ENCODE results near the gene TUBB3. TPM values are rescaled to one million over a fixed set of nuclear protein-coding genes. Genes with fewer than 3 reads are reported as not detected.
"Not testable (repeated sequence)": the region's sequence is repeated elsewhere in the genome, so short reads cannot be mapped to it uniquely, and the experiment has no call there.

The TUBB3 gene
- total RNA-seq, 1 experiment from 2014 or later: 209 TPM

GRCh38 chr16:89879123-89879522 lies 44.0 kb upstream of the TUBB3 start:
- DNase-seq (ENCODE audit: low spot score); H3K4me1 Mint-ChIP-seq; CTCF ChIA-PET; ATAC-seq; H3K4me3 Mint-ChIP-seq; H3K27ac Mint-ChIP-seq; POLR2A ChIA-PET; H3K9me3 Mint-ChIP-seq; H3K27me3 Mint-ChIP-seq (ENCODE audit: low read depth): not testable (repeated sequence)
- peaks cover 54% of the 10 kb centered on the region for H3K36me3 Mint-ChIP-seq

GRCh38 chr16:89880477-89881367 lies 42.4 kb upstream of the TUBB3 start:
- Mint-ChIP-seq H3K27me3 (ENCODE audit: low read depth) (no peaks in the 10 kb centered on the region), H3K4me3 (no peak overlapping the region), H3K36me3 (peaks cover 54% of the 10 kb centered on the region), H3K4me1 (no peaks in the 10 kb centered on the region), H3K9me3 (no peaks in the 10 kb centered on the region), H3K27ac (peak overlapping the region; percentile 86; the same call in 1 of the 2 replicates)
- ChIA-PET CTCF (interaction anchor here (1.3 kb wide), 1 partner anchor 30 kb away, joined by 3 read pairs; no protein-coding TSS in a partner anchor), POLR2A (no interaction called here)
- DNase-seq (ENCODE audit: low spot score) (no peak), ATAC-seq (no peak)
- TF ChIP-seq ZNF121 (CRISPR knock-in tag; IDR thresholded peaks at IDR 0.05): peak; percentile 90
- TF ChIP-seq SOX15 (CRISPR knock-in tag; IDR thresholded peaks at IDR 0.05): no peak
- no peak for TF ChIP-seq GRHL2 (CRISPR knock-in tag; IDR thresholded peaks at IDR 0.05; ENCODE audit: insufficient replicate concordance, severe bottlenecking)

- ChIA-PET POLR2A (no interaction called here), CTCF (interaction anchor here (1.3 kb wide), 1 partner anchor 29 kb away, joined by 3 read pairs; no protein-coding TSS in a partner anchor)
- Mint-ChIP-seq H3K4me3 (no peak overlapping the region), H3K27ac (no peak overlapping the region), H3K27me3 (ENCODE audit: low read depth) (no peaks in the 10 kb centered on the region), H3K9me3 (no peaks in the 10 kb centered on the region), H3K4me1 (no peaks in the 10 kb centered on the region), H3K36me3 (peaks cover 53% of the 10 kb centered on the region)
- DNase-seq (ENCODE audit: low spot score) (no peak), ATAC-seq (no peak)
- TF ChIP-seq EMX1 (CRISPR knock-in tag; IDR thresholded peaks at IDR 0.05) (no peak), FOXP1 (CRISPR knock-in tag; IDR thresholded peaks at IDR 0.05; ENCODE audit: borderline replicate concordance) (no peak), IRF1 (CRISPR knock-in tag; IDR thresholded peaks at IDR 0.05) (no peak), FOXP4 (CRISPR knock-in tag; IDR thresholded peaks at IDR 0.05) (no peak), PRRX2 (CRISPR knock-in tag; IDR thresholded peaks at IDR 0.05) (no peak), ZNF317 (CRISPR knock-in tag; IDR thresholded peaks at IDR 0.05; ENCODE audit: borderline replicate concordance, low read depth) (no peak), RELA (CRISPR knock-in tag; IDR thresholded peaks at IDR 0.05; ENCODE audit: borderline replicate concordance) (no peak), ESRRA (CRISPR knock-in tag; IDR thresholded peaks at IDR 0.05; ENCODE audit: borderline replicate concordance) (no peak), ZNF232 (CRISPR knock-in tag; IDR thresholded peaks at IDR 0.05) (no peak), ERG (CRISPR knock-in tag; IDR thresholded peaks at IDR 0.05) (no peak), ZNF416 (CRISPR knock-in tag; IDR thresholded peaks at IDR 0.05) (no peak), PREB (CRISPR knock-in tag; IDR thresholded peaks at IDR 0.05; ENCODE audit: borderline replicate concordance) (no peak)
Observed at GRCh38 chr16:89881368-89881730, 41.8 kb upstream of the TUBB3 start.

Measured in WTC11 (cell line).